ENCODE results near the gene ANAPC7.
"Not testable (repeated sequence)": the region's sequence is repeated elsewhere in the genome, so short reads cannot be mapped to it uniquely, and the experiment has no call there.

The ANAPC7 gene

GRCh38 chr12:110403146-110403975 lies at the start of gene ANAPC7:
ANAPC7 (minus strand) TSS chr12:110403708; CDS start chr12:110403627, 81 bp downstream.
- DNase-seq: peak; percentile 97

DNA sequence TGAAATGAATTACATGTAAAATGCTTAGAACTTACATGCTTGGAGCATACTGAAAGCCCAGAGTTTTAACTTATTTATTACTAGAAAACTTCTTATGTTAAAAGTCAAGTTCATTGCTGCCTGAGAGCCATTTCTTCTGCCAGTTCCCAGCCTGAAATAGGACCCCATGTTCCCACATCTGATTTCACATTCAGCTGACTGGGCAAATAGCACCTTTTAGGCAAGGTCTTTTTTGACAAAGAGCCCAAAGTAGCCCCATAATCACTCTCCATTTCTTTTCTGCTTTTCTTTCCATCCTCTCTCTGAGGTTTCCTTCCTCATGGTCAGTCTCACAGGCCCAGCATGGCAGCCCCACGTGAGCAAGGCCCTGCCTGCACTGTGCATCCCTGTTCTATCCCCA lies 47.8 kb upstream of the ANAPC7 start:
- no peak for DNase-seq

DNA sequence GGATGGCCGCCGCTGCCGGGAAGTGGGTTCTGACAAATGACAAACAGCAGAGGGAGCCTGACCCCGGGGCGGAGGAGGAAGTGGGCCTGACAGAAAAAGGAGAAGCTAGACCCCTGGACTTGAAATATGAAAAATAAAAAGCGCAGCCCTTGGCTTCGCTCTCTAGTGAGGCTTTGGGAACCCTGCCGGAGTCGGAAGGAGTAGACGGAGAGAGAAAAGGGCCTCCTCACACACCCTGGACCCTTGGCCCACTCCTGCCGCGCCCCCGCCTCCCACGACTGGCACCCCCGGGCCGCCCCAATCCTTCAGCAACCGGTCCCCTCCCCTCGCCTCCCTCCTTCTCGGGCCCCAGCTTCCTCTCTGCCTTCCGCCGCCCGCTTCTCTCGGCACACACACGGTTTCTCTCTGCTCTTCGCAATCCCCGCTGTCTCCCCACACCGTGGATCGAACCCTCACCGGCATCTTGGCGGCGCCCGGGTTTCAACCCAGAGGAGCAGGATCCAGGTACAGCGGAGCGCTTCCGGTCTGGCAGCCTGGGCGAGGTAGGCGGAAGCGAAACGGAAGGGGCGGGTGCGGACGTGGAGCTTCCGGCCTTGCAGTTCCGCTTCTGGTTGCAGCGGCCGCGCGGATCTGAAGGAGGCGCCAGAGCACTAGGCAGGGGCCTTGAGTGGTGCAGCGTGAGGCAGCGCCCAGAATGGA lies 46.4 kb upstream of the ANAPC7 start, which contains the start of gene ARPC3:
Gene ARPC3, minus strand, starts transcription at position 539 of the 699 bp plus-strand sequence. Its CDS starts 77 bp downstream, at position 462.
- peak; percentile 89 for DNase-seq

- DNase-seq: no peak
These were observed 40.9 kb upstream of the ANAPC7 start for GRCh38 chr12:110444455-110444854.

DNA sequence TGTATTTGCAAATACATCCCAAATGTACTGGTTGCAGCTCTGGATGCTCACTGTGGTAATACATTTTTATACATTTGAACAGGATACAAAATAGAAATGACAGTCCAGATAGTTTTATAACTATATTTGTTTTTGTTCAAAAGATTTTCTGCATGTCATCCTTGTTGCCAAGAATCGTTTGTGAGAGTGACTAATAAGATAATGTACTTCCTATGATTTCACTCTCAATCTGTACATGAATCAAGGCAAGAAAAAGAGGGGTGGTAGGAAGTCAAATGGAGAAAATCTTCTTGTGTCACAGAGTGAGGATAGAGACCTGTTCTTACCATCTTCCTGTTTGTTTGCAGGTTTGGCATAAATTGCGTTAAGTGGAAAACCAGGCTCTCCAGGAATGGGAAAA lies 32.7 kb upstream of the ANAPC7 start:
- no peak for DNase-seq

- no peak for DNase-seq
These were observed 28.6 kb upstream of the ANAPC7 start for GRCh38 chr12:110431957-110432587.

DNA sequence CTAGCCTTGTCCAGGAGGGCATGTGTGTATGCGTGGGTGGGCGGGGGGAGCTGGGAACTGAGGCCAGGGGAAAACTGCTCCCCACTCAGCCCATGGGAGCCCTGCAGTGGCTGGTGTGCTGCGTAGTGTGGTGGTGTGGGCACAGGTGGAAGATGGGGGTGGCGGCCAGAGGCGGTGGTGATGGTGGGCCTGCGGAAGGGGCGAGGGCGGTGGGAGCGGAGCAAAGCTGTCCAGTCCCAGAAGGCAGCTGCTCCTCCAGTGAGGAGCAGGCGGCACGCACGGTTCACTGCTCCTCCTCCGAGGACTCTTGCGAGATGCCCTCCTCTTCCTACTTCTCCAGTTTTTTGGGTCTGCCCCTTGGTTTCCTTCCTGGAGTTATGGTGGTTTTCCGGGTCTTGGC lies 26.2 kb upstream of the ANAPC7 start:
- DNase-seq: not testable (repeated sequence)

GRCh38 chr12:110426406-110426805 lies 22.9 kb upstream of the ANAPC7 start:
- DNase-seq: no peak

DNA sequence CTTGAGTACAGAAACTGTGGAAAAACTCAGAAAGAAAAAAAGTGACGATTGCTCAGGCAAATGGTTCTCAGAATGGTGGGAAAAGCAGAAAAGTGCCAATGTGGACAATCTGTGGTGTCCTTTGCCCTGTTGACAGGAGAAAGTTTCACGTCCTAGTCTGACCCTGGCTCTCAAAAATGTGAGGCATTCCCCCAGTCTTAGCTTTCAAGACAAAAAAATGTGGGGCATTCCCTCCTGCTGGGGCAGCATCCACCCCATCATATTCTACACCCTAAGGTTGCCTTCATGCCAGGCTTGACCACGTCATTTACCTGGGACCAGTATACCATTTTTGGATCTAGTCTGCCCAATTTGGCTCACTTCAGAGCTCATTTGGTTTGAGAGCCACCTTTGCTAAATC lies 20.7 kb upstream of the ANAPC7 start:
- no peak for DNase-seq

DNA sequence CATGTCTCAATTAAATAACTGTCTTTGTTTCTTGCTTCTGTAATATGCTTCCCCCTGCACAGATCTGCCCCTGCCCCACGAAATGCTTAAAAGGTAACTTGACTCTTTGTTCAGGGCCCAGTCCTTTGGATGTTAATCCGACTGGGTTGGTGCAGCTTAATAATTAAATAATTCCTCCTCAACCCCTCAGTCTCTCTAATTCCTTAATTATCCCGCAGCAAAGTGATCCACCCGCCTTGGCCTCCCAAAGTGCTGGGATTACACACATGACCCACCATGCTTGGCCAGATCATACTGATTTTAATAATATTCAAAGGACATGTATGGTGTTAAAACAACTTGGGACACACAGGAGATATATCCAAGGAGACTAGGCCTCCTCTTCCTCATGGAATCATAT lies 18.2 kb upstream of the ANAPC7 start:
- no peak for DNase-seq

- DNase-seq: no peak
These were observed 17.7 kb upstream of the ANAPC7 start for GRCh38 chr12:110421159-110421661.

GRCh38 chr12:110420644-110421043 lies 17.1 kb upstream of the ANAPC7 start:
- DNase-seq: not testable (repeated sequence)

DNA sequence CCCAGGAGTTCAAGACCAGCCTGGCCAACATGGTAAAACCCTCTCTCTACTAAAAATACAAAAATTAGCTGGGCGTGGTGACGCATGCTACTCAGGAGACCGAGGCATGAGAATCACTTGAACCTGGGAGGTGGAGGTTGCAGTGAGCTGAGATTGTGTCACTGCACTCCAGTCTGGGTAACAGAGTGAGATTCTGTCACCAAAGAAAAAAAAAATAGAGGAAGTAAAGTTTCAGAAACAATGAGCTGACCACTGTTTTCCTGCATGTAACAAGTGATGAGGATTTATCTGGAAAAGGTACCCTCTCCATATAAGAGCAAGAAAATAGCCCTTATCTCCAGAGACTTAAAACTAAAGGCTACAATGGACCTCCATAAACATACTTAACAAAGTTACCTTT lies 13.6 kb upstream of the ANAPC7 start:
- not testable (repeated sequence) for DNase-seq

DNA sequence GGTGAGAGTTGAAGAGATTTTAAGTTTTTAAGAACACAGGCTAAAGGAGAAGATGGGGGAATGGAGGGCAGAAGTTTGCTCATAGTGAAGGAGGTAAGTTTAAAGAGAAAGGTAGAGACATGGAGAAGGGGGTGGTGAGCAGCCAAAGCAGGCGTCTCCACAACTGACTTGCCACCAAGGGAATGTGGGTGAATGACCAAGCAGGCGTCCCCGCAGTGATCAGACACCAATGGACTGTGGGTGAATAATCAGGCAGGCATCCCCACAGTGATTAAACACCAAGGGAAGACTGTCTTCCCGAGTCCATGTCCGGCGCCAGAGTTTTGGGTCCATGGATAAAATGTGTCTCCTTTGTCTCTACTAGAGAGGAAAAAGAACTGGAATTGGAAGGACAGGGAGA lies 6.6 kb upstream of the ANAPC7 start:
- not testable (repeated sequence) for DNase-seq

DNA sequence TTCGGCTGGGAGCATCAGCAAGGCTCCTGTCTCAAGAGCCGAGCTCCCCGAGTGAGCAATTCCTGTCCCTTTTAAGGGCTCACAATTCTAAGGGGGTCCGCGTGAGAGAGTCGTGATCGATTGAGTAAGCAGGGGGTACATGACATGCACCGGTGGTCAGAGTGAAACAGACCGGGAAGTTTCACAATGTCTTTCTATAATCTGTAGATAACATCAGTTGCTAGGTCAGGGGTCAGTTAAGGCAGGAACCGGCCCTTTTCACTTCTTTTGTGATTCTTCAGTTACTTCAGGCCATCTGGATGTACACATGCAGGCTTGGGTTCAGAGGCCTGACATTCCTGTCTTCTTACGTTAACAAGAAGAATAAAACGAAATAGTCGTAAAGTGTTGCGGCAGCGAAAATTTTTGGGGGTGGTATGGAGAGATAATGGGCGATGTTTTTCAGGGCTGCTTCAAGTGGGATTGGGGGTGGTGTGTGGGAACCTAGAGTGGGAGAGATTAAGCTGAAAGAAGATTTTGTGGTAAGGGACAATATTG lies 1.7 kb upstream of the ANAPC7 start:
- DNase-seq: not testable (repeated sequence)

GRCh38 chr12:110403976-110404682 lies 621 bp upstream of the ANAPC7 start:
- DNase-seq: peak; percentile 97

- DNase-seq: no peak
These were observed 20.8 kb downstream of the ANAPC7 start for GRCh38 chr12:110382683-110383082.

- no peak for DNase-seq
These were observed 23.9 kb downstream of the ANAPC7 start for GRCh38 chr12:110379631-110380030.

- DNase-seq: no peak
These were observed 24.3 kb downstream of the ANAPC7 start for GRCh38 chr12:110379197-110379596.

GRCh38 chr12:110378131-110378790 lies 25.2 kb downstream of the ANAPC7 start:
- DNase-seq: not testable (repeated sequence)

DNA sequence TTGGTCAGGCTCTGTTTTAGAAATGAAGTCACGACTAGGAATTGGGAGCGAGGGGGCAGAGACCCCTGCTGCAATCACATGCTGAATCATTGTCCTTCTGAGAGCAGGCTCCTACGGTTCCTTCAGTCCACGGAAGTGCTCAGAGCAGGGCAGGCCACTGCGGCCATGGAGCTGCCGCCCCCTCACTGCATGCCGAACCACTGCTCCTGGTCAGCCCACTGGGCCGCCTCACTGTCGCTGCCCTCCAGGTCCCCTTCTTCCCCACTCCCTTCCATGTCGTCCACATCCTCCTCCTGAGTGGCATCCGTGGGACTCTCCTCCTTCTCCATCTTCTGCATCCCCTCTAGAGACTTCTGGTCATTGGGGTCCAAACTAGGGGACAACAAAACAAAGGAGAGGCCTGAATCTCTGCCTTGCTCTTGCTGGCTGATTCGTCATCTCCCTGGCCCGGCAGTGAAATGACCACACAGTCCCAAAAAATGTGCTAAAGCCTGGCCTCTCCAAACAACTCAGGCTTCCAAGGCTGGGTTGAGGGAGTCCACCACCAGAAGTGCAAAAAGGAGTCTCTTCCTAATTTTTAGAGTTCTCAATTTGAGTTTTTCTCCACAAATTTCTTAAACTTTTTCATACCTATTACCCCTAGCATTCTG lies 29.4 kb downstream of the ANAPC7 start:
- no peak for DNase-seq
